Stimulated activated CD8-positive, alpha-beta memory T cell treated with anti-CD3 and anti-CD28 coated beads, Interleukin-7, amount 100 ng/mL, for 24 hours (primary cell): ENCODE data around the gene MITF.

Experiments used
- DNase-seq: peaks from one replicate; pipeline ENCODE4 v3.0.0-alpha.2; 2020; ENCODE audit warnings: low read depth

Gene MITF

GRCh38 chr3:69761896-69762767 lies 22.9 kb downstream of the MITF start:
- no peak for DNase-seq

- DNase-seq: no peak
These were observed 23.5 kb downstream of the MITF start for GRCh38 chr3:69762768-69763229.

GRCh38 chr3:69763458-69763857 lies 24.2 kb downstream of the MITF start:
- DNase-seq: no peak

GRCh38 chr3:69764121-69764741 lies 25.0 kb downstream of the MITF start:
- DNase-seq: no peak

- no peak for DNase-seq
These were observed 25.6 kb downstream of the MITF start for GRCh38 chr3:69764861-69765260.

- DNase-seq: no peak
These were observed 27.4 kb downstream of the MITF start for GRCh38 chr3:69766638-69767037.

- DNase-seq: no peak
These were observed 28.3 kb downstream of the MITF start for GRCh38 chr3:69767571-69767970.

GRCh38 chr3:69768438-69768837 lies 29.2 kb downstream of the MITF start:
- no peak for DNase-seq

GRCh38 chr3:69770219-69770618 lies 31.0 kb downstream of the MITF start:
- no peak for DNase-seq

GRCh38 chr3:69770976-69771634 lies 31.8 kb downstream of the MITF start:
- DNase-seq: no peak

- DNase-seq: no peak
These were observed 33.0 kb downstream of the MITF start for GRCh38 chr3:69772152-69772867.

GRCh38 chr3:69774029-69774428 lies 34.8 kb downstream of the MITF start:
- no peak for DNase-seq

GRCh38 chr3:69775751-69776150 lies 36.5 kb downstream of the MITF start:
- no peak for DNase-seq

GRCh38 chr3:69776289-69776688 lies 37.0 kb downstream of the MITF start:
- no peak for DNase-seq

- DNase-seq: no peak
These were observed 37.8 kb downstream of the MITF start for GRCh38 chr3:69776920-69777581.

GRCh38 chr3:69777582-69777967 lies 38.3 kb downstream of the MITF start:
- DNase-seq: no peak

GRCh38 chr3:69781593-69781992 lies 42.3 kb downstream of the MITF start:
- no peak for DNase-seq

GRCh38 chr3:69784954-69785514 lies 45.8 kb downstream of the MITF start:
- no peak for DNase-seq

GRCh38 chr3:69785769-69786320 lies 46.6 kb downstream of the MITF start:
- DNase-seq: no peak

- DNase-seq: no peak
These were observed 47.6 kb downstream of the MITF start for GRCh38 chr3:69786854-69787253.
